Spleen (tissue), 11 donors: Measurements from ENCODE around the gene TMEM132C. TPM values are rescaled to one million over a fixed set of nuclear protein-coding genes. Genes with fewer than 3 reads are reported as not detected.

ENCODE experiments used
- DNase-seq: peaks from one replicate; pipeline ENCODE4 v3.0.0-alpha.2; 2020
- H3K27ac ChIP-seq, 8 donors: fragments of 200-600 bp; sonication (generic) in 7 of 8; 1 replicate in 4 of 8; 2 replicates in 4 of 8; pipeline versions ENCODE4 v1.5.0 to v1.8.0; 2016 to 2021; ENCODE audit warnings: inconsistent platforms in 4 of 8, mild to moderate bottlenecking in 4 of 8, moderate library complexity in 1 of 8
- H3K27me3 ChIP-seq, 7 donors: fragments of 200-600 bp; sonication (generic) in 6 of 7; replicated peaks in 1 of 7; 1 replicate in 4 of 7; 2 replicates in 3 of 7; pipeline versions ENCODE4 v1.5.0 to v1.8.0; 2016 to 2021; ENCODE audit warnings: inconsistent platforms in 3 of 7, mild to moderate bottlenecking in 1 of 7
- H3K36me3 ChIP-seq, 6 donors: fragments of 200-600 bp; sonication (generic) in 5 of 6; 1 replicate in 4 of 6; 2 replicates in 2 of 6; pipeline versions ENCODE4 v1.5.0 to v1.8.0; 2016 to 2021; ENCODE audit warnings: inconsistent platforms in 2 of 6
- H3K4me1 ChIP-seq, 6 donors: fragments of 200-600 bp; sonication (generic) in 5 of 6; 1 replicate in 3 of 6; 2 replicates in 3 of 6; pipeline versions ENCODE4 v1.5.0 to v1.8.0; 2016 to 2021; ENCODE audit warnings: inconsistent platforms in 3 of 6
- H3K4me3 ChIP-seq, 8 donors: fragments of 200-600 bp; sonication (generic) in 7 of 8; 1 replicate in 4 of 8; 2 replicates in 4 of 8; pipeline versions ENCODE4 v1.5.0 to v1.8.0; 2016 to 2021; ENCODE audit warnings: inconsistent platforms in 4 of 8, mild to moderate bottlenecking in 4 of 8, moderate library complexity in 2 of 8
- H3K9me3 ChIP-seq, 8 donors: fragments of 200-600 bp; sonication (generic) in 7 of 8; 1 replicate in 4 of 8; 2 replicates in 4 of 8; pipeline versions ENCODE4 v1.5.0 to v1.8.0; 2016 to 2021; ENCODE audit warnings: inconsistent platforms in 4 of 8
- CTCF ChIP-seq, 11 experiments: fragments of 200-600 bp in 7 of 11; fragments of 450-650 bp in 4 of 11; sonication (generic) in 4 of 11; IDR thresholded peaks in 8 of 11; conservative IDR thresholded peaks in 3 of 11; 1 replicate in 7 of 11; 2 replicates in 4 of 11; pipeline versions ENCODE4 v1.4.0 to v1.8.0; 2016 to 2021; ENCODE audit warnings: antibody characterized with exemption in 11 of 11, inconsistent platforms in 4 of 11, mild to moderate bottlenecking in 1 of 11
- POLR2A ChIP-seq, 3 donors: fragments of 450-650 bp; IDR thresholded peaks; one replicate each; pipeline ENCODE4 v1.5.1; 2017; ENCODE audit warnings: antibody characterized with exemption in 3 of 3, mild to moderate bottlenecking in 1 of 3
- POLR2AphosphoS5 ChIP-seq, 3 donors: sonication (generic); formaldehyde crosslinking; IDR thresholded peaks; one replicate each; pipeline ENCODE4 v1.5.1; 2017; ENCODE audit warnings: antibody characterized with exemption in 3 of 3
- WGBS, 5 donors: extraction: QIAGEN DNeasy Blood & Tissue Kit in 3 of 5; methylation state at CpG; one replicate each; pipeline versions ENCODE4 v1.1.5 to v1.1.7; 2013 to 2018; 5-methylcytosine and 5-hydroxymethylcytosine counted together
- intact Hi-C: fragments of 100-400 bp; cut with DNase I; formaldehyde crosslinking; loops from one replicate; pipeline ENCODE4 v1.15.0; 2023; ENCODE audit warnings: low total_unique reads
- polyA plus RNA-seq, 3 donors: library from polyadenylated mRNA; stranded (reverse); fragments of 200-250 nt; gene quantifications; one replicate each; pipeline ENCODE4 v1.2.1, GENCODE V29; 2013
- total RNA-seq, 7 donors: library from RNA; depleted of rRNA in 3 of 7; stranded (reverse); fragments of >200 nt in 3 of 7; fragmentation: NEBNext Ultra II Directional in 4 of 7; extraction: Animal tissue kit (Norgen Biotek cat#: 25700) in 4 of 7; gene quantifications; one replicate each; pipeline versions ENCODE4 v1.1.0 to v1.2.1, GENCODE V29; 2016 to 2021
- donor health status: healthy with polysubstance abuse.
- donor health status: DM: no; HTN: no; CAD: no; lungs with moderate emphysema.
- donor health status: DM: no; HTN: no; CAD: no.
- donor health status: Bipolar disorder and iron deficiency.
- donor health status: healthy.
- donor health status: DM: no; HTN: no; CAD: no.
- donor health status: DM: yes; HTN: yes; CAD: no.

The TMEM132C gene
- total and polyA plus RNA-seq, 10 donors, result 0.08 to 0.83 (median 0.25) TPM; not detected in 4

GRCh38 chr12:128693115-128693514 is 426.1 kb downstream of the TMEM132C start:
- no peak overlapping the region for H3K4me3 ChIP-seq
- DNase-seq, result no peak
- no peak for TF ChIP-seq POLR2A (IDR thresholded peaks at IDR 0.05)
- TF ChIP-seq CTCF (IDR thresholded peaks at IDR 0.05 in 8 of 11, conservative IDR thresholded peaks at IDR 0.05 in 3 of 11), result no peak
- no peak for TF ChIP-seq POLR2AphosphoS5 (IDR thresholded peaks at IDR 0.05)
- no peaks in the 10 kb centered on the region for H3K36me3 ChIP-seq
- intact Hi-C loops, result no loop called here
- peaks cover 0 to 5% (median 0%) of the 10 kb centered on the region in 7 donors for H3K27me3 ChIP-seq
- H3K27ac ChIP-seq, result peak overlapping the region in 1 of 8 donors; percentile 33
- peaks cover 0 to 12% (median 0%) of the 10 kb centered on the region in 8 donors for H3K9me3 ChIP-seq
- no peaks in the 10 kb centered on the region for H3K4me1 ChIP-seq
- WGBS, 5 donors, result 70 to 87% (median 78%) methylated on average over 4 of the region's 4 CpGs

DNA sequence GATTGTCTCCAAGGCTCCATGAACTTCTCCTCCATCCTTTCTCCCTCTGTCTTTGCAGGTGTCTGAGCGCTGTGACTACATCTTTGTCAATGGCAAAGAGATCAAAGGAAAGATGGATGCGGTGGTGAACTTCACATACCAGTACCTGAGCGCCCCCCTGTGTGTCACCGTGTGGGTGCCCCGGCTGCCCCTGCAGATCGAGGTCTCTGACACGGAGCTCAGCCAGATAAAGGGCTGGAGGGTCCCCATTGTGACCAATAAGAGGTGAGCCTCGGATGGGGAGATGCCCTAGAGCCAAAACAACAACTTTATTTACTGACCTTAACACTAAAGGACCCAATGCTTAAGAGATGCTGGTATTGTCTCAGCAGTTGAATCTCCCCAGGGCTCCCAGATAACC is 426.8 kb downstream of the TMEM132C start:
- intact Hi-C loops, result no loop called here
- DNase-seq, result no peak
- peaks cover 0 to 12% (median 0%) of the 10 kb centered on the region in 8 donors for H3K9me3 ChIP-seq
- H3K4me1 ChIP-seq, result no peaks in the 10 kb centered on the region
- 71 to 80% (median 75%) methylated on average over 8 of the region's 8 CpGs for WGBS, 5 donors
- H3K27me3 ChIP-seq, result peaks cover 0 to 8% (median 0%) of the 10 kb centered on the region in 7 donors
- no peak overlapping the region for H3K4me3 ChIP-seq
- TF ChIP-seq CTCF (IDR thresholded peaks at IDR 0.05 in 8 of 11, conservative IDR thresholded peaks at IDR 0.05 in 3 of 11), result no peak
- no peak for TF ChIP-seq POLR2AphosphoS5 (IDR thresholded peaks at IDR 0.05)
- no peak for TF ChIP-seq POLR2A (IDR thresholded peaks at IDR 0.05)
- no peaks in the 10 kb centered on the region for H3K36me3 ChIP-seq
- no peak overlapping the region for H3K27ac ChIP-seq

- 72 to 85% (median 74%) methylated on average over 4 of the region's 4 CpGs for WGBS, 5 donors
- no peak overlapping the region for H3K4me3 ChIP-seq
- DNase-seq, result no peak
- peaks cover 0 to 12% (median 0%) of the 10 kb centered on the region in 8 donors for H3K9me3 ChIP-seq
- H3K27ac ChIP-seq, result no peak overlapping the region
- peaks cover 0 to 8% (median 0%) of the 10 kb centered on the region in 7 donors for H3K27me3 ChIP-seq
- TF ChIP-seq POLR2A (IDR thresholded peaks at IDR 0.05), result no peak
- no peak for TF ChIP-seq CTCF (IDR thresholded peaks at IDR 0.05 in 8 of 11, conservative IDR thresholded peaks at IDR 0.05 in 3 of 11)
- TF ChIP-seq POLR2AphosphoS5 (IDR thresholded peaks at IDR 0.05), result no peak
- no peaks in the 10 kb centered on the region for H3K4me1 ChIP-seq
- intact Hi-C loops, result no loop called here
- H3K36me3 ChIP-seq, result no peaks in the 10 kb centered on the region
Observed at GRCh38 chr12:128694445-128694844, 427.5 kb downstream of the TMEM132C start.

DNA sequence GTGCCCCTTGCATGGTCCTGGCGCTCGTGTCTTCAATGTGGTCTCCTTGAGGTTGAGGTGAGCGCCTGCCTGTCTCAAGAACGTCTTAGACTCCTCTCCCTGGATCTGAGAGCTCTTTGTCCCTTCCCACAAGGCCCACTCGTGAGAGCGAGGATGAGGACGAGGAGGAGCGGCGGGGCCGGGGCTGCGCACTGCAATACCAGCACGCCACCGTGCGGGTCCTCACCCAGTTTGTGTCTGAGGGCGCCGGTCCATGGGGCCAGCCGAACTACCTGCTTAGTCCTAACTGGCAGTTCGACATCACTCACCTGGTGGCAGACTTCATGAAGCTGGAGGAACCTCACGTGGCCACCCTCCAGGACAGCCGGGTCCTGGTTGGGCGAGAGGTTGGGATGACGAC is 428.7 kb downstream of the TMEM132C start:
- Histone ChIP-seq H3K4me3 (no peak overlapping the region), H3K9me3 (peaks cover 0 to 12% (median 0%) of the 10 kb centered on the region in 8 donors), H3K4me1 (no peaks in the 10 kb centered on the region), H3K27ac (no peak overlapping the region), H3K36me3 (no peaks in the 10 kb centered on the region), H3K27me3 (peaks cover 0 to 8% (median 0%) of the 10 kb centered on the region in 7 donors)
- TF ChIP-seq CTCF (IDR thresholded peaks at IDR 0.05 in 8 of 11, conservative IDR thresholded peaks at IDR 0.05 in 3 of 11), result no peak
- no peak for TF ChIP-seq POLR2AphosphoS5 (IDR thresholded peaks at IDR 0.05)
- no peak for TF ChIP-seq POLR2A (IDR thresholded peaks at IDR 0.05)
- WGBS, 5 donors, result 88 to 95% (median 92%) methylated on average over 18 to 22 of the region's 22 CpGs
- no peak for DNase-seq
- intact Hi-C loops, result no loop called here
